H9 (cell line): ENCODE results near the gene KIAA0825. TPM values are rescaled to one million over a fixed set of nuclear protein-coding genes. Genes with fewer than 3 reads are reported as not detected.
A peak's percentile ranks its signal among the peaks of the same experiment; 100 is the strongest.

Experiments
- DNase-seq: peaks from one replicate; pipeline ENCODE4 v3.0.0-alpha.2; 2017
- H2AFZ ChIP-seq: one replicate; pipeline ENCODE4 v1.6.1; 2013; ENCODE audit warnings: mild to moderate bottlenecking, low read length, control low read depth, moderate library complexity
- H2AK5ac ChIP-seq: 2 replicates; pipeline ENCODE4 v1.6.1; 2013; ENCODE audit warnings: low read length, control low read depth, mixed read lengths; ENCODE audit not compliant: insufficient read length
- H2BK120ac ChIP-seq: one replicate; pipeline ENCODE4 v1.6.1; 2013; ENCODE audit warnings: low read depth, mild to moderate bottlenecking, low read length, control low read depth, inconsistent platforms; ENCODE audit not compliant: poor library complexity, severe bottlenecking
- H2BK12ac ChIP-seq: 2 replicates; pipeline ENCODE4 v1.6.1; 2013; ENCODE audit warnings: low read length, control low read depth, mixed read lengths, low read depth; ENCODE audit not compliant: insufficient read length
- H2BK15ac ChIP-seq: 2 replicates; pipeline ENCODE4 v1.6.1; 2013; ENCODE audit warnings: low read depth, low read length, control low read depth
- H2BK20ac ChIP-seq: one replicate; pipeline ENCODE4 v1.6.1; 2013; ENCODE audit warnings: low read depth, mild to moderate bottlenecking, low read length, control low read depth, inconsistent platforms; ENCODE audit not compliant: poor library complexity, severe bottlenecking
- H2BK5ac ChIP-seq: 2 replicates; pipeline ENCODE4 v1.6.1; 2013; ENCODE audit warnings: low read length, control low read depth, mixed read lengths; ENCODE audit not compliant: insufficient read length
- H3K14ac ChIP-seq: 2 replicates; pipeline ENCODE4 v1.6.1; 2013; ENCODE audit warnings: low read length, control low read depth; ENCODE audit not compliant: insufficient read depth
- H3K18ac ChIP-seq: 2 replicates; pipeline ENCODE4 v1.6.1; 2013; ENCODE audit warnings: low read depth, mild to moderate bottlenecking, mixed read lengths, low read length, control low read depth; ENCODE audit not compliant: insufficient read length
- H3K23ac ChIP-seq: 2 replicates; pipeline ENCODE4 v1.6.1; 2013; ENCODE audit warnings: low read length, control low read depth, mixed read lengths, low read depth; ENCODE audit not compliant: insufficient read length
- H3K23me2 ChIP-seq: 2 replicates; pipeline ENCODE4 v1.6.1; 2013; ENCODE audit warnings: low read depth, mild to moderate bottlenecking, mixed read lengths, low read length, control low read depth; ENCODE audit not compliant: insufficient read length, poor library complexity, severe bottlenecking
- H3K27ac ChIP-seq: 2 replicates; pipeline ENCODE4 v1.5.1; 2013; ENCODE audit warnings: low read length, control low read depth, mixed read lengths, low read depth; ENCODE audit not compliant: insufficient read length
- H3K27me3 ChIP-seq: 2 replicates; pipeline ENCODE4 v1.6.1; 2013; ENCODE audit warnings: low read length, control low read depth, inconsistent platforms; ENCODE audit not compliant: insufficient read depth
- H3K4ac ChIP-seq: 2 replicates; pipeline ENCODE4 v1.6.1; 2013; ENCODE audit warnings: low read depth, mild to moderate bottlenecking, control low read depth, inconsistent platforms, low read length, moderate library complexity
- H3K4me1 ChIP-seq: 2 replicates; pipeline ENCODE4 v1.6.1; 2013; ENCODE audit warnings: low read length, control low read depth, inconsistent platforms; ENCODE audit not compliant: insufficient read depth
- H3K4me2 ChIP-seq: 2 replicates; pipeline ENCODE4 v1.6.1; 2013; ENCODE audit warnings: low read length, control low read depth, mixed read lengths; ENCODE audit not compliant: insufficient read length, insufficient read depth
- H3K56ac ChIP-seq: 2 replicates; pipeline ENCODE4 v1.6.1; 2013; ENCODE audit warnings: low read depth, mild to moderate bottlenecking, mixed read lengths, low read length, control low read depth; ENCODE audit not compliant: insufficient read length
- H3K79me1 ChIP-seq: 2 replicates; pipeline ENCODE4 v1.6.1; 2013; ENCODE audit warnings: low read depth, mild to moderate bottlenecking, moderate library complexity, low read length, control low read depth, inconsistent platforms; ENCODE audit not compliant: insufficient read depth, poor library complexity, severe bottlenecking
- H3K79me2 ChIP-seq: 2 replicates; pipeline ENCODE4 v1.6.1; 2013; ENCODE audit warnings: low read length, control low read depth, inconsistent platforms; ENCODE audit not compliant: insufficient read depth
- H3K9ac ChIP-seq: 2 replicates; pipeline ENCODE4 v1.6.1; 2013; ENCODE audit warnings: low read length, control low read depth, mixed read lengths; ENCODE audit not compliant: insufficient read length; ENCODE audit errors: extremely low read depth
- H3K9me3 ChIP-seq: one replicate; pipeline ENCODE4 v1.6.1; 2013; ENCODE audit warnings: low read depth, low read length, inconsistent platforms; ENCODE audit not compliant: control insufficient read depth
- H3T11ph ChIP-seq: one replicate; pipeline ENCODE4 v1.6.1; 2013; ENCODE audit warnings: mild to moderate bottlenecking, low read length, control low read depth, inconsistent platforms
- H4K20me1 ChIP-seq: one replicate; pipeline ENCODE4 v1.6.1; 2013; ENCODE audit not compliant: control insufficient read depth, insufficient read length, insufficient read depth
- H4K5ac ChIP-seq: 2 replicates; pipeline ENCODE4 v1.6.1; 2013; ENCODE audit warnings: low read depth, mild to moderate bottlenecking, mixed read lengths, low read length, control low read depth; ENCODE audit not compliant: insufficient read length
- H4K8ac ChIP-seq: replicated peaks from 2 replicates; pipeline ENCODE4 v1.6.1; 2013; ENCODE audit warnings: low read length, control low read depth, mixed read lengths, low read depth; ENCODE audit not compliant: insufficient read length
- H4K91ac ChIP-seq: 2 replicates; pipeline ENCODE4 v1.6.1; 2013; ENCODE audit warnings: low read depth, mild to moderate bottlenecking, moderate library complexity, mixed read lengths, low read length, control low read depth; ENCODE audit not compliant: insufficient read length
- H3K27ac Mint-ChIP-seq, 3 experiments: 2 replicates in 2 of 3; 3 replicates in 1 of 3; pipeline ENCODE4 v1.8.0; 2020 to 2021; ENCODE audit warnings: mixed read lengths in 3 of 3, mild to moderate bottlenecking in 1 of 3, moderate library complexity in 1 of 3
- H3K27me3 Mint-ChIP-seq: 2 replicates; pipeline ENCODE4 v1.8.0; 2021; ENCODE audit warnings: low read depth, mild to moderate bottlenecking, moderate library complexity, mixed read lengths
- H3K36me3 Mint-ChIP-seq, 3 experiments: 2 replicates in 2 of 3; 3 replicates in 1 of 3; pipeline ENCODE4 v1.8.0; 2020 to 2021; ENCODE audit warnings: low read depth in 3 of 3, mixed read lengths in 3 of 3; ENCODE audit not compliant: insufficient read depth in 1 of 3
- H3K4me1 Mint-ChIP-seq, 2 experiments: 2 replicates each; pipeline ENCODE4 v1.8.0; 2020; ENCODE audit warnings: mixed read lengths in 2 of 2
- H3K4me3 Mint-ChIP-seq, 2 experiments: 2 replicates in 1 of 2; 3 replicates in 1 of 2; pipeline ENCODE4 v1.8.0; 2020 to 2021; ENCODE audit warnings: mild to moderate bottlenecking in 2 of 2, mixed read lengths in 2 of 2, moderate library complexity in 1 of 2
- H3K9me3 Mint-ChIP-seq, 2 experiments: 2 replicates in 1 of 2; 3 replicates in 1 of 2; pipeline ENCODE4 v1.8.0; 2020; ENCODE audit warnings: mild to moderate bottlenecking in 2 of 2, mixed read lengths in 2 of 2, moderate library complexity in 1 of 2
- WGBS: extraction: QIAGEN DNeasy Blood & Tissue Kit; methylation state at CpG from one replicate; pipeline ENCODE4 v1.1.7; 2013; ENCODE audit warnings: missing lambda C conversion rate, low lambda C conversion rate, mixed read lengths; ENCODE audit not compliant: insufficient read length; ENCODE audit errors: extremely low coverage; 5-methylcytosine and 5-hydroxymethylcytosine counted together
- total RNA-seq: library from RNA; stranded (reverse); gene quantifications from 2 replicates; pipeline ENCODE4 v1.2.1, GENCODE V29; 2021
- TF ChIP-seq, protein P1 (sequence below): fragments of 200-600 bp; sonication (generic); conservative IDR thresholded peaks from 3 replicates; pipeline ENCODE4 v1.8.0; 2021; ENCODE audit warnings: antibody characterized with exemption, mild to moderate bottlenecking

The KIAA0825 gene
- total RNA-seq, 1 experiment from 2014 or later: 1.8 TPM

DNA sequence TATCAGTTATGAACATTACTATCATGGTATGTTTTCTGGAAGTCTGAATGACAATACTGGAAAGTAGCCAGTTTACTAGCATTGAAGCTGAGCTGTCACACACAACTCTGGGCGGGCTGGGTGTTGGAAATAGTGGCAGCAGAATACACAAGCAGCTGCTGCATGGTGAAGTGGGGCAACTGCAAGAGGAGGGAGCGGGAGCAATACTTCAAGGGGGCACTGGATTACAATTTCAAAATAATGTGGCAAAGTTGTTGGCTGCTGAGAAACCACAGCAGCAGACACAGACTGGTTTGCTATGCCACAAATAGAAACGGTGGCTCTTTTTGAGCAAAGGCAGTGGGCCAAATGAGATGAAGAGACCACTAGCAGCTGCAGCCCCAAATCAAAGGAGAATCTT, 350.2 kb downstream of the KIAA0825 start:
- H3K79me1 ChIP-seq: no peaks in the 10 kb centered on the region

More for the DNA sequence above, 350.2 kb downstream of the KIAA0825 start:
- Histone ChIP-seq H2AK5ac (no peak overlapping the region), H4K8ac (no peak overlapping the region), H2BK15ac (no peak overlapping the region), H3K4ac (no peak overlapping the region), H3K14ac (no peak overlapping the region; the same call in 1 of the 2 replicates), H2BK12ac (no peak overlapping the region), H3K9ac (no peak overlapping the region), H3K18ac (no peak overlapping the region), H2BK20ac (no peak overlapping the region), H3K9me3 (no peaks in the 10 kb centered on the region), H4K91ac (no peak overlapping the region), H3K23me2 (no peaks in the 10 kb centered on the region), H3K27me3 (no peaks in the 10 kb centered on the region), H3K4me1 (no peaks in the 10 kb centered on the region; the same call in 1 of the 2 replicates), H4K5ac (no peak overlapping the region), H3T11ph (no peak overlapping the region), H3K23ac (no peak overlapping the region), H3K27ac (no peak overlapping the region), H4K20me1 (no peaks in the 10 kb centered on the region), H2AFZ (no peak overlapping the region), H2BK5ac (no peak overlapping the region), H2BK120ac (no peak overlapping the region), H3K79me2 (peaks cover 17% of the 10 kb centered on the region), H3K56ac (no peak overlapping the region), H3K4me2 (no peak overlapping the region)
- peaks cover 12 to 32% (median 30%) of the 10 kb centered on the region in 3 experiments for H3K36me3 Mint-ChIP-seq
- H3K27ac Mint-ChIP-seq: peak overlapping the region; percentile 34 to 85 (median 37); a peak in 5 of 7 replicates
- H3K27me3 Mint-ChIP-seq: no peaks in the 10 kb centered on the region
- H3K4me1 Mint-ChIP-seq: peaks cover 8 to 25% of the 10 kb centered on the region in 2 experiments
- H3K9me3 Mint-ChIP-seq: peaks cover 6 to 13% of the 10 kb centered on the region in 2 experiments
- DNase-seq: no peak
- no CpG with 5 or more reads among the region's 3 CpGs for WGBS
- TF ChIP-seq, protein P1, sequence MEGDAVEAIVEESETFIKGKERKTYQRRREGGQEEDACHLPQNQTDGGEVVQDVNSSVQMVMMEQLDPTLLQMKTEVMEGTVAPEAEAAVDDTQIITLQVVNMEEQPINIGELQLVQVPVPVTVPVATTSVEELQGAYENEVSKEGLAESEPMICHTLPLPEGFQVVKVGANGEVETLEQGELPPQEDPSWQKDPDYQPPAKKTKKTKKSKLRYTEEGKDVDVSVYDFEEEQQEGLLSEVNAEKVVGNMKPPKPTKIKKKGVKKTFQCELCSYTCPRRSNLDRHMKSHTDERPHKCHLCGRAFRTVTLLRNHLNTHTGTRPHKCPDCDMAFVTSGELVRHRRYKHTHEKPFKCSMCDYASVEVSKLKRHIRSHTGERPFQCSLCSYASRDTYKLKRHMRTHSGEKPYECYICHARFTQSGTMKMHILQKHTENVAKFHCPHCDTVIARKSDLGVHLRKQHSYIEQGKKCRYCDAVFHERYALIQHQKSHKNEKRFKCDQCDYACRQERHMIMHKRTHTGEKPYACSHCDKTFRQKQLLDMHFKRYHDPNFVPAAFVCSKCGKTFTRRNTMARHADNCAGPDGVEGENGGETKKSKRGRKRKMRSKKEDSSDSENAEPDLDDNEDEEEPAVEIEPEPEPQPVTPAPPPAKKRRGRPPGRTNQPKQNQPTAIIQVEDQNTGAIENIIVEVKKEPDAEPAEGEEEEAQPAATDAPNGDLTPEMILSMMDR: no peak
- H3K4me3 Mint-ChIP-seq: no peak overlapping the region
